Measurements from ENCODE around the gene ADCY1.

Gene ADCY1

DNA sequence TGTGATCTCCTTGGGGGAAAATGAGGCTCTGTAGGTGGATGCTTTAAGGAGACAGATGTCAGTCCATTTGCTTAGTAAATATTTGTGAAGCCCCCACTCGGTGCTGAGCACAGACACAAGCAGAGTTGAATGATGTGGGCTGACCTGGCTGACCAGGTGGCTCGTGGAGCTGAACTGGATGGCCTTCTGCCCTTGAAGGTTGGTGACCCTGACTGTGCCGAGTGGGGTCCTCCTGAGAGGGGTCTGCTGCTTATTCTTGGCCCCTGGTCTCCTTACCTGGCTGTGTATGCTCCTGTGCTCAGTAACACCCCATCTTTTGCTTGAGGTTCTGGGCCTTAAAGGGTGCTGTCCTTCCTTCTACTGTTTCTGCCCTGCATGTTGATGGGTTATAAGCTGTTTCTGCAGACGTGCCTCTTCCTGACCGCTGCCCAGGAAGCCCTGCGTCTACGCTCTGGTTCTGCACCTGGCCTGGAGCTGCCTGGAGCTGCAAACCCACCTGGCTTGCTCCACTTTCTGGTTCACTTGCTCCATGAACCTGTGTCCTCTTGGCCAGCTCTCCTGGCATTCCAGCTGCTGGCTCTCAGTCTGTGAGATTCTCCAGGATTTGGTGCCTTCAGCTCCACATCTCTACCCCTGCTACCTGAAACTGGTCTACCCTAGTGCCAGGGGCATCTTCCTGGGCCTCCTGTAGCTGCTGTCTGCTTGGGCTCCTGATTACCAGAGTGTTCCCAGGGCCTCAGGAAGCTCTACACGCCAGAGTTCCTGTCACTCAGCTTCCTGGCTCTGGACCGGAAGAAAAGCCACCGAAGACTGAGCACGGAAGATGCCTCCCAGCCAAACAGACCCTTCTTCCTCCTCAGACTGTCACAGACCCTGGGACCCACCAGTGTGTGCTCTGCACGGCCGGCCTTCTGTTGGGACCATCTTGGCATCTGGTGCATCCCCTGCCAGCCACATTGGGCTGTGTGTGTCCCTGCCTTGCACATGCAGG is 76.5 kb downstream of the ADCY1 start:
- Histone ChIP-seq H4K8ac (ENCODE audit: low read depth, low read length) (no peak overlapping the region), H3K4ac (ENCODE audit: low read depth, low read length) (no peak overlapping the region), H3K79me2 (ENCODE audit: control insufficient read depth, insufficient read depth, low read length) (no peaks in the 10 kb centered on the region), H2BK15ac (replicated peaks; ENCODE audit: low read depth) (no peak overlapping the region), H2AK5ac (ENCODE audit: low read length) (no peak overlapping the region), H3K9ac (ENCODE audit: low read length) (no peak overlapping the region), H3K27me3 (ENCODE audit: insufficient read depth, low read length, poor library complexity) (no peaks in the 10 kb centered on the region), H3K23ac (ENCODE audit: low read length) (no peak overlapping the region), H3K4me2 (ENCODE audit: low read length) (no peak overlapping the region), H3K56ac (ENCODE audit: low read length) (no peak overlapping the region), H3K27ac (ENCODE audit: low read depth, low read length) (no peak overlapping the region), H4K5ac (ENCODE audit: low read length) (no peak overlapping the region), H3K18ac (ENCODE audit: low read length) (no peak overlapping the region), H3K36me3 (ENCODE audit: control insufficient read depth, insufficient read depth, low read length) (no peaks in the 10 kb centered on the region), H3K79me1 (ENCODE audit: low read length) (no peaks in the 10 kb centered on the region), H3K4me3 (ENCODE audit: low read length) (no peak overlapping the region), H2BK120ac (ENCODE audit: low read depth, low read length) (no peak overlapping the region), H3K4me1 (ENCODE audit: control insufficient read depth, low read depth, low read length) (no peaks in the 10 kb centered on the region), H2BK5ac (ENCODE audit: low read length) (no peak overlapping the region)
- no CpG with 5 or more reads among the region's 13 CpGs for WGBS (ENCODE audit: extremely low coverage, insufficient coverage, low lambda C conversion rate)
- DNase-seq, result no peak

- Histone ChIP-seq H2BK5ac (ENCODE audit: low read length) (no peak overlapping the region), H4K5ac (ENCODE audit: low read length) (no peak overlapping the region), H3K4ac (ENCODE audit: low read depth, low read length) (no peak overlapping the region), H3K23ac (ENCODE audit: low read length) (no peak overlapping the region), H4K8ac (ENCODE audit: low read depth, low read length) (no peak overlapping the region), H2BK15ac (replicated peaks; ENCODE audit: low read depth) (no peak overlapping the region), H3K18ac (ENCODE audit: low read length) (no peak overlapping the region), H3K79me1 (ENCODE audit: low read length) (no peaks in the 10 kb centered on the region), H3K4me1 (ENCODE audit: control insufficient read depth, low read depth, low read length) (no peaks in the 10 kb centered on the region), H2AK5ac (ENCODE audit: low read length) (no peak overlapping the region), H3K9ac (ENCODE audit: low read length) (no peak overlapping the region), H3K4me3 (ENCODE audit: low read length) (no peak overlapping the region), H2BK120ac (ENCODE audit: low read depth, low read length) (no peak overlapping the region), H3K27me3 (ENCODE audit: insufficient read depth, low read length, poor library complexity) (no peaks in the 10 kb centered on the region), H3K36me3 (ENCODE audit: control insufficient read depth, insufficient read depth, low read length) (no peaks in the 10 kb centered on the region), H3K27ac (ENCODE audit: low read depth, low read length) (no peak overlapping the region), H3K56ac (ENCODE audit: low read length) (no peak overlapping the region), H3K79me2 (ENCODE audit: control insufficient read depth, insufficient read depth, low read length) (no peaks in the 10 kb centered on the region), H3K4me2 (ENCODE audit: low read length) (no peak overlapping the region)
- no peak for DNase-seq
- WGBS (ENCODE audit: extremely low coverage, insufficient coverage, low lambda C conversion rate), result no CpG with 5 or more reads among the region's 6 CpGs
These were observed 77.4 kb downstream of the ADCY1 start for GRCh38 chr7:45651540-45651939.

GRCh38 chr7:45652630-45653029 is 78.5 kb downstream of the ADCY1 start:
- no peak overlapping the region for H3K23ac ChIP-seq (ENCODE audit: low read length)
- H3K27ac ChIP-seq (ENCODE audit: low read depth, low read length), result no peak overlapping the region
- H3K4me3 ChIP-seq (ENCODE audit: low read length), result no peak overlapping the region
- no peak overlapping the region for H3K18ac ChIP-seq (ENCODE audit: low read length)
- no peak overlapping the region for H4K8ac ChIP-seq (ENCODE audit: low read depth, low read length)
- DNase-seq, result no peak
- no peaks in the 10 kb centered on the region for H3K27me3 ChIP-seq (ENCODE audit: insufficient read depth, low read length, poor library complexity)
- no peak overlapping the region for H4K5ac ChIP-seq (ENCODE audit: low read length)
- H3K79me1 ChIP-seq (ENCODE audit: low read length), result no peaks in the 10 kb centered on the region
- H3K9ac ChIP-seq (ENCODE audit: low read length), result no peak overlapping the region
- H2BK15ac ChIP-seq (replicated peaks; ENCODE audit: low read depth), result no peak overlapping the region
- no peaks in the 10 kb centered on the region for H3K4me1 ChIP-seq (ENCODE audit: control insufficient read depth, low read depth, low read length)
- H3K4me2 ChIP-seq (ENCODE audit: low read length), result no peak overlapping the region
- no CpG with 5 or more reads among the region's 2 CpGs for WGBS (ENCODE audit: extremely low coverage, insufficient coverage, low lambda C conversion rate)
- H2AK5ac ChIP-seq (ENCODE audit: low read length), result no peak overlapping the region
- no peak overlapping the region for H3K4ac ChIP-seq (ENCODE audit: low read depth, low read length)
- H3K79me2 ChIP-seq (ENCODE audit: control insufficient read depth, insufficient read depth, low read length), result no peaks in the 10 kb centered on the region
- H2BK5ac ChIP-seq (ENCODE audit: low read length), result no peak overlapping the region
- no peak overlapping the region for H3K56ac ChIP-seq (ENCODE audit: low read length)
- H3K36me3 ChIP-seq (ENCODE audit: control insufficient read depth, insufficient read depth, low read length), result no peaks in the 10 kb centered on the region
- no peak overlapping the region for H2BK120ac ChIP-seq (ENCODE audit: low read depth, low read length)

DNA sequence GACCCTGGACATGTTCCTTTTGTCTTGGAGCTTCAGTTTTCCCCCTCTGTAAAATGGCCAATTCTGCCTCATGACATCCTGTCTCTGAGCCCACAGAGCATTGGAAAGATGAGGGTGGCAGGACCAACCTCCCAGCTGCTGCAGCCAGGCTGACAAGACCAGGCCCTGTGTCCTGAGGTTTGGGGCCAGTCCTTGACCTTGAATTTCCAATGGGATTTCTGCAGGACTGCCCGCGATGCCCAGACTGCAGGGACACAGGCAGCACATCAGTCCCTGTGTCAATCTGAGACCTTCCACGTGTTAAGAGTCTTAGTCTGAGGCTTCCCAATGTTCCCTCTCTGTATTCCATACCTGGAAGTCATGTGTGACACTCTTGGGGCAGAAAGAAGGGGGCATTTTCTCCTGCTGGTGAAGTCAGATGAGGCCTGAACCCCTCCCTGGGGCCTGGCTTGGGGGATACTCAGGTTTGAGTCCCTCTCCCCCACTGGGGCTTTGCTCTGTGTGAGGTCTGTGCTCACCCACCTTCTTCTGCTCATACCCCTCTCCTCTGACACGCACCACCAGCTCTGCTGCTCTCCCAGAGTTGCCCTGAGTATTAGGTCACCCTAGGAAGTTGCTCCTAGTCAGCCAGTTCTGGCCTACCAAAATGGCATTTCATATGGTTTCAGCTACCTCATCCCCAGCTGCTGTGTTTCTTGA is 79.2 kb downstream of the ADCY1 start:
- Histone ChIP-seq H3K4ac (ENCODE audit: low read depth, low read length) (no peak overlapping the region), H2AK5ac (ENCODE audit: low read length) (no peak overlapping the region), H3K27ac (ENCODE audit: low read depth, low read length) (no peak overlapping the region), H3K56ac (ENCODE audit: low read length) (no peak overlapping the region), H3K9ac (ENCODE audit: low read length) (no peak overlapping the region), H3K79me1 (ENCODE audit: low read length) (no peaks in the 10 kb centered on the region), H4K8ac (ENCODE audit: low read depth, low read length) (no peak overlapping the region), H3K36me3 (ENCODE audit: control insufficient read depth, insufficient read depth, low read length) (no peaks in the 10 kb centered on the region), H4K5ac (ENCODE audit: low read length) (no peak overlapping the region), H2BK5ac (ENCODE audit: low read length) (no peak overlapping the region), H3K23ac (ENCODE audit: low read length) (no peak overlapping the region), H3K4me1 (ENCODE audit: control insufficient read depth, low read depth, low read length) (no peaks in the 10 kb centered on the region), H3K4me2 (ENCODE audit: low read length) (no peak overlapping the region), H3K27me3 (ENCODE audit: insufficient read depth, low read length, poor library complexity) (no peaks in the 10 kb centered on the region), H2BK120ac (ENCODE audit: low read depth, low read length) (no peak overlapping the region), H2BK15ac (replicated peaks; ENCODE audit: low read depth) (no peak overlapping the region), H3K18ac (ENCODE audit: low read length) (no peak overlapping the region), H3K4me3 (ENCODE audit: low read length) (no peak overlapping the region), H3K79me2 (ENCODE audit: control insufficient read depth, insufficient read depth, low read length) (no peaks in the 10 kb centered on the region)
- no CpG with 5 or more reads among the region's 4 CpGs for WGBS (ENCODE audit: extremely low coverage, insufficient coverage, low lambda C conversion rate)
- DNase-seq, result no peak

DNA sequence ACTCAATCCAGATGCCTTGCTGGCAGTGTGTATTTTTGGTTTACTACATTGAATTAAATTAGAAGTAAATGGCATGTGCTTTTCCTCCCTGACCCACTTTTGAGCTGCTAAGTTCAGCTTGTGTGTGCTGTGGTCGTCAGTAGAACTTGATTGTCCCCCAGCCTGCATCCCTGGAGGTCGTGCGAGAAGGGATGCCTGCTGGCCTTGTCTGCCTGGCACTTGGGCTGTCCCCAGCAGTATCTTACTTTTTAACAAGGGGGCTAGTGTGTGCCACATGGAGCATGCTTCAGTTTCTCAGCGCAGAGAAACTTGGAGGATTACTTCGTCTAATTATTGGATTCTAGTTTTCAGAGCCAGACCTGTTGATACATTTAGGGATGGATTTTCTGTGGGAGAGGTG is 80.2 kb downstream of the ADCY1 start:
- Histone ChIP-seq H2AK5ac (ENCODE audit: low read length) (no peak overlapping the region), H3K4me3 (ENCODE audit: low read length) (no peak overlapping the region), H2BK120ac (ENCODE audit: low read depth, low read length) (no peak overlapping the region), H3K27ac (ENCODE audit: low read depth, low read length) (no peak overlapping the region), H3K79me1 (ENCODE audit: low read length) (no peaks in the 10 kb centered on the region), H4K5ac (ENCODE audit: low read length) (no peak overlapping the region), H3K79me2 (ENCODE audit: control insufficient read depth, insufficient read depth, low read length) (no peaks in the 10 kb centered on the region), H3K18ac (ENCODE audit: low read length) (no peak overlapping the region), H3K9ac (ENCODE audit: low read length) (no peak overlapping the region), H3K4me2 (ENCODE audit: low read length) (no peak overlapping the region), H3K36me3 (ENCODE audit: control insufficient read depth, insufficient read depth, low read length) (no peaks in the 10 kb centered on the region), H3K4me1 (ENCODE audit: control insufficient read depth, low read depth, low read length) (no peaks in the 10 kb centered on the region), H3K23ac (ENCODE audit: low read length) (no peak overlapping the region), H3K27me3 (ENCODE audit: insufficient read depth, low read length, poor library complexity) (no peaks in the 10 kb centered on the region), H3K4ac (ENCODE audit: low read depth, low read length) (no peak overlapping the region), H2BK15ac (replicated peaks; ENCODE audit: low read depth) (no peak overlapping the region), H4K8ac (ENCODE audit: low read depth, low read length) (no peak overlapping the region), H2BK5ac (ENCODE audit: low read length) (no peak overlapping the region), H3K56ac (ENCODE audit: low read length) (no peak overlapping the region)
- DNase-seq, result no peak
- WGBS (ENCODE audit: extremely low coverage, insufficient coverage, low lambda C conversion rate), result no CpG with 5 or more reads among the region's 5 CpGs

All from mesendoderm (in vitro differentiated cells).